GM21576 (cell line): ENCODE data around the gene SHOX.
"Not testable (repeated sequence)": the region's sequence is repeated elsewhere in the genome, so short reads cannot be mapped to it uniquely, and the experiment has no call there.

Experiments
- ATAC-seq: cut with Tn5 transposase; IDR thresholded peaks from one replicate; pipeline ENCODE4 v1.9.1; 2021; ENCODE audit warnings: mild to moderate bottlenecking, moderate library complexity; ENCODE audit not compliant: unreplicated experiment

SHOX gene

DNA sequence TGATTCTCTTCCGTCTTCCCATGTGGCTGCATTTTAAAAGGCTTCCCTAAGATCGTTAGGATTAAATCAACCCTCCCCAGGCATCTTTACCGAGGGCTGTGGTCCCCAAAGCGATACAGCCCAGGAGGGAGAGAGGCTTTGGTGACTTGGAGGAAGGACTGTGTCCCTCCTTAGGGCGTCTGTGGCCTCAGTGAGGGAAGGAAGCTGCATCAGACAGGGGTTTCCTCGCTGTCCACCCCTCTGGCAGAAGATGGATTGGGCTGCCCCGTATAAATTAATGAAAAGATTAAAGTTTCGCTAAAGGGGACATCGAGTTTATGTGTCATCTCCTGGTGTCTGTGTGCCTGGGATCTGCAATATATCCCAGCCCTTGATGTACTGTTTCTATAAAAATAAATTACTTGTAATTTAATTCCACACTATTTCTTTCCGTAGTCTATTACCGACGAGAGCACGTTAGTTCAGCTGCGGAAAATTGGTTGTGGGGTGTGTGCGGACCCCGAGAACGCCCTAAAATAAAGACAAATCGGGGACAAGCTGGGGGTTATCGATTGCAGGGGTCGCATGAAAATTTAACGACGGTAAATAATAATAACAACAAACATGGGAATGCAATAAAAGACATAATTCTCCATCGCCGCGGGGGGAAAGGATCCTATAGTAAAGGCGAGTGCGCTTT lies 6.5 kb downstream of the SHOX start:
- no peak for ATAC-seq

DNA sequence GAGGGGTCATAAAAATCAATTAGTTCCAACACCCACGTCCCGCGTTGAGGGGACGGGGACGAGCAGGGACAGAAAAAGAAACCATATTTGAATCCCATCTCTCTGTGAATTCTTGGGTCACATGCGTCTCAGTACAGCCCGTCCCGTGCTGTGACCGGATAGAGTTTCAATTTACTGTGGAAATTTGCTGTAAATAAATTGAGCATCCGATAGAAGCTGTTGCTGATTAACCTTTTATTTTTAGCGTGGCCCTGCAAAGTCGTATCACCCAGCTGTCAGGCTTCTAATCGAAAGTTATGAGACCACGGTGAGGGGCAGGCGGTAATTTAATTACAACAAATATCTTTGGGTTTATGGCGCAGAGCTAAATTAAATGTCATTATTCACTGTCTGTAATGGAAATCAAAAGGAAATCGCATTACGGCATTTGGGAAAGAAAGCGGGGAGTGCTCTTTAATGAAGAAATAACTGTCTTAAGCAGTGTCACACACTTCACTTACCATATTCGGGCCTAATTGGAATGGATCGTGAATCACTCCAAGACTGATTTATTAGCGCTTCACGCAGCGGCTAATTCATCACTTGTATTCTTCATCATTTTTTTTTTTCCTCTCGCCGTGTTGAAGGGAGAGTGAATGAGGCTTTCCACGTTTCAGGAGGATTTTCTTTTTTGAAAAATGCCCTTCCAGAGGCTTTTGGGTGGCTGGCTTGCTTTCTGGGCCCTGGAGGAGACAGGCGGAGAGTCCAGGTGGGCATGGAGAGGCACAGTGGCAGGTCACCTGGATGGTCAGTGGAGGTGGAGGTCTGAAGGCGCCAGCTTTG lies 7.3 kb downstream of the SHOX start:
- no peak for ATAC-seq

DNA sequence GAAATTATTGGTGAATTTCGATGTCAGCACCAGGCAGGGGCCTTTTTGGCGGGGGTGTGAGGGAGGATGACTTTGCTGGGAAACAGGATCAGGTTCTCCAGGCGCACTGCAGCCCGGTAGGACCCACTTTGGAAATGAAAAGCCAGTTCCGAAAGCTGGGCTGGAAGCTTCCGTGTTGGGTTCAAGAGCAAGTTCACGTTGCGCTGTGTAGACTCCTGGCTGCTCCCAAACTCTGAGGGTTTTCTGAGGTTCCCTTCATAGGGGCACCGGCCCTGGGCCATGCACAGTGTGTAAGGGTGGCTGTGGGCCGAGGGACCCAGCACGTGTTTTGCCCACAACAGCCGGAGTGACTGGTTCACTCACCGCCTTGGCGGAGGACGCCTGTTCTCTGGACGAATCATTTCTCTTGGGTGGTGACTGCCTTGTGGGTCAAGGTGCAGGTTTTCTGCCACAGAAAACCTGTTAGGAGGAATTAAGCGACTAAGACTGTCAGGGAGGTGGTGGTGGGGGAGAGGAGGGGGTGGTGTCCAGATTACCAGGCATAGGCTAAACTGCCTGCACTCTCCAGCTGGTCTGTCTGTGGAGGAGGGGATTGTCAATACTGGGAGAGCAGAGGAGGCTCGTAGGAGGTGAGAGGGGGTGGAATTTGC lies 8.0 kb downstream of the SHOX start:
- ATAC-seq: no peak

DNA sequence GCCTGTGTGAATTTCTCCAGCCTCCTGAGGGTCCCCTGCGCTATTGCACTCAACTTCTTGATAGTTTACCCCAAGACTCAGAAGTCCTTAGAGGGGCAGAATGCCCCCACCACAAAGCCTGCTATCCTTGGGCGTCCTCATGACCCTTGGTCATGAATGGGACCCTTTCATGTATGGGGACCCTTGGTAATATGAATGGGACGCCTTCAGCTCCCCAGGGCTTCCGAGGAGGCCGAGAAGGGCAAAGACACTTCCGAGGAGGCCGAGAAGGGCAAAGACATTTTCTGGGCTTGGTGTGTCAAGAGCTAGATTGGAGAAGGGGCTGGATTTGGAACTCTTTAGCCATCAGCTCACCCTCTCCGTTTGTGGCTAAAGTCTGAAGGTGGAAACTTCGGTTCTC lies 8.6 kb downstream of the SHOX start:
- ATAC-seq: no peak

DNA sequence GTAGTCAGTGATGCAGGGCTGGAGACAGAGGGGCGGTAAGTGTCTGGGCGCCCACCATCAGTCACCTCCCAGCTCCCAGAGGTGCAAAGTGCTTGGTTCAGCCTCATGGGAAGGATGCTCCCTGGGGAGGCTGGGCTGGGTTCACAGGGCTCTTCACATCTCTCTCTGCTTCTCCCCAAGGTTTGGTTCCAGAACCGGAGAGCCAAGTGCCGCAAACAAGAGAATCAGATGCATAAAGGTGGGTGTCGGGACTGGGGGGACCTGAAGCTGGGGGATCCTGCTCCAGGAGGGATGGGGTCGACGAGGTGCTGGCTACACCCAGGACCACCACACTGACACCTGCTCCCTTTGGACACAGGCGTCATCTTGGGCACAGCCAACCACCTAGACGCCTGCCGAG lies 10.1 kb downstream of the SHOX start:
- no peak for ATAC-seq

DNA sequence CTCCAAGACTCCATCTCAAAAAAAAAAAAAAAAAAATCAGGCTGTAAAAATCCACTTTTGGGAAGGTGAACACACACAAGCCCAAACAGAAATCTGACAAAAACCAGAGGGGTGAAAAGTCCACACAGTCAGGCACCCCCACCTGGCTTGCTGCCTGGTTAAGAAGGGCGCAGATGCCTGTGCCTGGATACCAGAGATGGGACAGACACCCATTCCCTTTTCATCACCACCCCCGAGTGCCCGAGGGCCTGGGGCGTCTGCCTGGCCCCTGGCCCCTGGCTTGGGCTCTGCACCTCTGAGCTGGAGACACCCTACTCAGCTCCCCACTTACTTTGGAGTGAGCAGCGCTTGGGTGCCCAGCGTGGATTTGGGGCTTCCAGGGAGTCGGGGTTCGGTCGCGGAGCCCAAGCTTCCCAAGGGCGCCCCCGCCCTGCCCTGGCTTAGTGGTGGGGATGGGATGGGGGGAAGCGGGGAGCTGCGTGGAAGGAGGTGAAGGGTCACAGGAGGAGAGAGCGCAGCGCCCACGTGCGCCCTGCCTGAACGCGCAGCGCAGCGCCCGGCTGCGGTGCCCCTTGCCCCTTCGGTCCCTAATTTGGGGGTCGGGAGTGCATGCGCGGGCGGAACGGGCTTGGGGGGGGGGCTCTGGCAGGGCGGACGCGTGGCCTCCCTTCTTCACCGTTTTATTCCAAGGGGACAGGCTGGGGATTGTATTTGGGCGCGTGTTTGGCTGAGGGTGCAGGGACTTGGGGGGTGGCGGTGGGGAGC lies 11.3 kb downstream of the SHOX start:
- ATAC-seq: no peak

DNA sequence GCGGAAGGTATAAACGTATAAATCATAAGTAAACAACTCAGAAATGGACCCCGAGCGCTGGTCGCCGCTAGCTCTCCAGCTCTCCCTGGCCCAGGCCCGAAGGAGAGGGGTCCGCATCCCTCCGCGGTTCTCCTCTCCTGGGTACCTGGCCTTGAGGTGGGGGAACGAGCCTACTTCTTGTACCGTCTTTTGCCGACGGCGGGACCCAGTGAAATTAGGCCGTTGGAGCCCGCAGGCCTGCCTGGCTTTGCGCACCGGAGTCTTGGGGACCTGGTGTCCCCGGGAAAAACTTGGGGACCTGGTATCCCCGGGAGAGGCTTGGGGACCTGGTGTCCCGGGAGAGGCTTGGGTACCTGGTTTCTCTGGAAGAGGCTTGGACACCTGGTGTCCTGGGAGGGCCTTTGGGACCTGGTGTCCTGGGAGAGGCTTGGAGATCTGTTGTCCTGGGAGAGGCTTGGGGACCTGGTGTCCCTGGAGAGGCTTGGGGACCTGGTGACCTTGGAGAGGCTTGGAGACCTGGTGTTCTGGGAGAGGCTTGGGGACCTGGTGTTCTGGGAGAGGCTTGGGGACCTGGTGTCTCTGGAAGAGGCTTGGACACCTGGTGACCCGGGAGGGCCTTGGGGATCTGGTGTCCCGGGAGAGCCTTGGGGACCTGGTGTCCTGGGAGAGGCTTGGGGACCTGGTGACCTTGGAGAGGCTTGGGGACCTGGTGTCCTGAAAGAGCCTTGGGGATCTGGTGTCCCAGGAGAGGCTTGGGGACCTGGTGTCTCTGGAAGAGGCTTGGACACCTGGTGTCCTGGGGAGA lies 12.0 kb downstream of the SHOX start:
- ATAC-seq: no peak

DNA sequence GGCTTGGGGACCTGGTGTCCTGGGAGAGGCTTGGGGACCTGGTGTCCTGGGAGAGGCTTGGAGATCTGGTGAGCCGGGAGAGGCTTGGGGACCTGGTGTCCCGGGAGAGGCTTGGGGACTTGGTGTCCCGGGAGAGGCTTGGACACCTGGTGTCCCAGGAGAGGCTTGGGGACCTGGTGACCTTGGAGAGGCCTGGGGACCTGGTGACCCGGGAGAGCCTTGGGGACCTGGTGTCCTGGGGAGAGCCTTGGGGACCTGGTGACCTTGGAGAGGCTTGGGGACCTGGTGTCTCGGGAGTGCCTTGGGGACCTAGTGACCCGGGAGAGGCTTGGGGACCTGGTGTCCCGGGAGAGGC lies 12.6 kb downstream of the SHOX start:
- no peak for ATAC-seq

DNA sequence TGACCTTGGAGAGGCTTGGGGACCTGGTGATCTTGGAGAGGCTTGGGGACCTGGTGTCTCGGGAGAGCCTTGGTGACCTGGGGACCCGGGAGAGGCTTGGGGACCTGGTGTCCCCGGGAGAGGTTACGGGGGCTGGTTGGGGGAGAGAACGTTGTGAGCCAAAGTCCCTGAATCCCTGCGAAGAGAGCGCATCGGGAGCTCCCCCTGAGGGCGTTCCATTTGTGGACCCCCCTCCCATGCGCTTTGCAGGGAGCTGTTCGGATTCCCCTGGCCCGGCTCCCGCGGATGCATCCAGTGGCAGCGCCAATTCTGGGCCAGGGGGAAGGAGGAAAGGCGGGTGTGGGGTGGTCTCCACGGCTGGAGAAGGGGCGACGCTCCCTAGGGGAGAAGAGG lies 13.3 kb downstream of the SHOX start:
- ATAC-seq: no peak

DNA sequence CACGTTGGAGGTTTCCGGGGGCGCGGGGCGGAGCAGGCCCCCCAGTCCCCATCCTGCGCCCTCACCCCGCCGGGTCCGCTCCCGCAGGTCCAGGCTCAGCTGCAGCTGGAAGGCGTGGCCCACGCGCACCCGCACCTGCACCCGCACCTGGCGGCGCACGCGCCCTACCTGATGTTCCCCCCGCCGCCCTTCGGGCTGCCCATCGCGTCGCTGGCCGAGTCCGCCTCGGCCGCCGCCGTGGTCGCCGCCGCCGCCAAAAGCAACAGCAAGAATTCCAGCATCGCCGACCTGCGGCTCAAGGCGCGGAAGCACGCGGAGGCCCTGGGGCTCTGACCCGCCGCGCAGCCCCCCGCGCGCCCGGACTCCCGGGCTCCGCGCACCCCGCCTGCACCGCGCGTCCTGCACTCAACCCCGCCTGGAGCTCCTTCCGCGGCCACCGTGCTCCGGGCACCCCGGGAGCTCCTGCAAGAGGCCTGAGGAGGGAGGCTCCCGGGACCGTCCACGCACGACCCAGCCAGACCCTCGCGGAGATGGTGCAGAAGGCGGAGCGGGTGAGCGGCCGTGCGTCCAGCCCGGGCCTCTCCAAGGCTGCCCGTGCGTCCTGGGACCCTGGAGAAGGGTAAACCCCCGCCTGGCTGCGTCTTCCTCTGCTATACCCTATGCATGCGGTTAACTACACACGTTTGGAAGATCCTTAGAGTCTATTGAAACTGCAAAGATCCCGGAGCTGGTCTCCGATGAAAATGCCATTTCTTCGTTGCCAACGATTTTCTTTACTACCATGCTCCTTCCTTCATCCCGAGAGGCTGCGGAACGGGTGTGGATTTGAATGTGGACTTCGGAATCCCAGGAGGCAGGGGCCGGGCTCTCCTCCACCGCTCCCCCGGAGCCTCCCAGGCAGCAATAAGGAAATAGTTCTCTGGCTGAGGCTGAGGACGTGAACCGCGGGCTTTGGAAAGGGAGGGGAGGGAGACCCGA lies 14.0 kb downstream of the SHOX start:
- no peak for ATAC-seq

DNA sequence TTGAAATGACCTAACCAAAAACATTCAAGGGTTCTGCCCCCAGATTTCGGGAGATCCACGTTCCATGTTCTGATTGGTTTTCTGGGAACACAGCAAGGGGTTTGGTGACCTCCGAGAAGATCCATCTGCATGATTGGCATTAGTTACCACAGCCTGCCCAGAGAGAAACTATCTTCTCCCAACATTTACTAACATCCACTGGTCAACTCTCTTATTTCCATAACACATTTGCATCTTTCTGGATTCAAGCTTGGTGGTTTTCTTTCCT lies 15.6 kb downstream of the SHOX start:
- no peak for ATAC-seq

DNA sequence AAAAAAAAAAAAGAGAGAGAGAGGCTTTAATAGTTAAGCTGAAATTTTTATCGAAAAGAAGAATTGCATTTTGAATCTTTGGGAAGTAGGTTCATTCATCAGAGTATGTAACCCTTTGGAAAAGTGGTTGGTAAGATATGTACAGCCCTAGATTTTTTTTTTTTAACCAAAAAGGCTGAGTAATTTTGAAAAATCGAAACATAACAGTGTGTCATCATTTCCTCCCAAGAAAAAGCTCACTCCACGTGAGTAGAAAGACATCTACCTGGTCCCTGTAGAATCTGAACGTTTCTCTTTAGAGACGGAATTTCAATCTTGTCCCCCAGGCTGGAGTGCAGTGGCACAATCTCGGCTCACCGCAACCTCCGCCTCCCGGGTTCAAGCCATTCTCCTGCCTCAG lies 16.2 kb downstream of the SHOX start:
- ATAC-seq: no peak

DNA sequence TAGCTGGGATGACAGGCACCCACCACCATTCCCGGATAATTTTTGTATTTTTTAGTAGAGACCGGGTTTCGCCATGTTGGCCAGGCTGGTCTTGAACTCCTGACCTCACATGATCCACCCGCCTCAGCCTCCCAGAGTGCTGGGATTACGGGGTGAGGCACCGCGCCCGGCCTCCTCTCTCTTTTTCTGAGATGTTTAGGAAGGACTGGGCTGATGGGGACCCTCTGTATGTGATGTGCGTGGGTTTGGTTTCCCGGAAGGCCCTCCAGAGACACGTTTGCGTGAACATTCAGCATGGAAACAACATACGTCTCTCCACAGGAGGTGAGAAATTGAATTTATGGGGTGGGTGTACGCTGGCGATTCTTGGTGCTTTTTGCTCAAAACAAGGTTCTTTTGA lies 18.6 kb downstream of the SHOX start:
- ATAC-seq: no peak

DNA sequence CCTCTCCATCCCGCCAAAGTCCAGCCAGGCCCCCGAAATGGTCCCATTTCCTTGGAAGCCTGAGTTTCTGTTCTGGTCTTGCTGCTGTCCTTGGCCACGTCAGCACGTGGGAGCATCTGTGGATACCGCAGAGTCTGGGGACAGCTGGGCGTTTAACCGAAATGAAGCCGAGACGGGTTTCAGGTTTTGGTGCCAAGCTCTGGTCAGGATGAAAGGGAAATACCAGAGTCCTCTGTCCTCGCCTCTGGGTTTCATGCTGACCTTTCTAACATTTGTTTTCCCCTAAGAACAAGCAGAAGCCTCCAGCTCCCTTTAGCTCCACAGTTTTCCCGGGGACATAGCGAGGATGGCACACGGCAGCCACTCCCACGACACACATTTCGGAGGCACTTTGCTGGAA lies 19.7 kb downstream of the SHOX start:
- no peak for ATAC-seq

DNA sequence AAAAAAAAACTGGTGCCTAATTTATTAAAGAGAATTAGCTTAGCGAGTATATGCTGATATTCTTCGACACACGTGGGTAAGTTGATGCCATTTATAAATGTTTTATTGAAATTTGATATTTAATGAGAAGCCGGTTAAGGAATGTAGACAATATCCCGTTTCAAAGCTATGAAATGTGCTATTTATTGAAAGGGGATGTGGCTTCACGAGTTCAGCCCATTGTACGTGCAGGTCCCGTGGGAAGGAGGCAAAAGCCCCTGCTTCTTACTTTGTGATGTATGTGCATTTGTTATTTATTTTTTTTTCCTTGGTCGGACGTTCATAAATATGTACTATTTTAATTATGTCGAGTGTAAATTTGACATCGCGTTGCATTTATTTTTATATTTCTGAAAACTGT lies 20.2 kb downstream of the SHOX start:
- no peak for ATAC-seq

DNA sequence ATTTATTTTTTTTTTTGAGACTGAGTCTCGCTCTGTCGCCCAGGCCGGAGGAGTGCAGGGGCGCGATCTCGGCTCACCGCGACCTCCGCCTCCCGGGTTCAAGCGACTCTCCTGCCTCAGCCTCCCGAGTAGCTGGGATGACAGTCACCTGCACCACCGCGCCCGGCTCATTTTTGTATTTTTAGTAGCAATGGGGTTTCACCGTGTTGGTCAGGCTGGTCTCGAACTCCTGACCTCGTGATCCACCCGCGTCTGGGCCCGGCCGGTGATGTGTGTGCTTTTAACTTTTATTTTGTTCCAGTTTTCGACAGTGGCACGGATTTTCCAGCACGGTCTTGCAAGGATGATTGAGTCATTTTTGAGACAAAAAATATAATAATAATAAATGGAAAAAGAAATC lies 21.3 kb downstream of the SHOX start:
- ATAC-seq: not testable (repeated sequence)

DNA sequence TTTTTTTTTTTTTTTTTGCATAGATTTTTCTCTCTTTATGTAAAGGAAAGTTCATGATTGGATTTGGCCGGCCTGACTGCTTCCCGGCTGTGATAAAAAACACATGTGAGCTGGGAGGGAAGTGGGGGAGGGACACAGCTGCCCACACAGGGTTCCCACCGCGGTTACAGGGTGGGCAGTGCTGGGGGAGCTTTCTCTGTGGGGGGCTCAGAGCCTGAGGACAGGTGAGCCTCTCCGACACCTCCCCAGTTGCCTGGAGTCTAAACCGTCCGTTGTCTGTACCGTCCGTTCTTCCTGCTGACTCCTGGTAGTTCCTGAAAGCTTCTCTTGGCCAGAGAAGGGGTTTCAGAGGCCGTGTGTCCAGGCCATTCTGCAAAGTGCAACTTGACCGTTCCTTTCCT lies 21.8 kb downstream of the SHOX start:
- ATAC-seq: no peak

DNA sequence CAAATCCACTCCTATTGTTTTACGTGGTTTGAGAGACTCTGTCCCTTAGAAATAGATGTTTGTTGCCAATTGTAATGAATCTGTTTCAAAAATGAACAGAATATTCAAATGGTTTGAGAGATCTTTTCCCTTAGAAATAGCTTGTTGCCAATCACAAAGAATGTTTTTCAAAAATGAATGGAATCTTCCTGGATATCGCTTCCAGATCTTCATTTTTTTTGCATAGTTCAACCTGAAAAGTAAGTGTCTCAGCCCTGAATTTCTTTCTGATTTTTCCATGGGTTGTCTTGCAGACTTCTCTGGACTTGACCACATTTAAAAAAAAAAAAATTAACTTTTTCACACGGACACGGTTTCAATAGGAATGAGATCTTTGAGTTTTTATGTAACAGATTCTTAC lies 22.7 kb downstream of the SHOX start:
- ATAC-seq: no peak

DNA sequence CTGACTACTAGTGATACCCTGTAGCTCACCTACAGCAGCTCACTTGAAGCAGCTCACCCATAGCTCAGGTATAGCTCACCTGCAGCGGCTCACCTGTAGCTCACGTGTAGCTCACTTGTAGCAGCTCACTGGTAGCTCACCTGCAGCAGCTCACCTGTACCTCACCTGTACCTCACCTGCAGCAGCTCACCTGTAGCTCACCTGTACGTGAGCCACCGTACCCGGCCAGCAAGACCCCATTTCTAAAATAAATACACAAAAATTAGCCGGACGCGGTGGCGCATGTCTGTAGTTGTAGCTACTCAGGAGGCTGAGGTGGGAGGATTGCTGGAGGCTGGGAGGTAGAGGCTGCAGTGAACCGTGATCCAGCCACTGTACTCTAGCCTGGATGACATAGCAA lies 30.6 kb downstream of the SHOX start:
- ATAC-seq: no peak

DNA sequence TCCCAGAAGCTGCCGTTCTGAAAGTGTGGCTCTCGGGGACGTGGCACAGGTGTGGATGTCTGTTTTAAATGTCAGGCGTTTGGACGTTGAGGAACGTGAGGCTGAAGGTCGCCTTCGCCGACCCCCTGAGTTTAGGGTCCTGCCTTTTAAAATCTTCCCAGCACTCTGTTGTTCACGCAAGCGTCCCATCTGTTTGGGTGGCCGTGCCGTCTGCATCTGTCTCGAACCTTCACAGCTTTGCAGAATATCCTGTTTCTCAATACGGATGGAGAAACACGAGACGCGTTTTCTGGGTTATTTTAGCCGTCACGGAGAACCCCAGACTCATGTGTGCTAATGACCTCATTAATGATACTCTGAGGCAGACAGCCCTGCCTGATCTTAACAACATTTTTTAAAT lies 31.5 kb downstream of the SHOX start:
- no peak for ATAC-seq
